Lower lobe of right lung (tissue), 2 donors: ENCODE results near the gene GFY. TPM values are rescaled to one million over a fixed set of nuclear protein-coding genes. Genes with fewer than 3 reads are reported as not detected.

Source experiments
- ATAC-seq, 2 donors: fragments of 200-7000 bp; cut with Tn5 transposase; one replicate each; pipeline ENCODE4 v1.9.1; 2020 to 2022; ENCODE audit warnings: mild to moderate bottlenecking in 2 of 2, moderate library complexity in 2 of 2
- DNase-seq: peaks from one replicate; pipeline ENCODE4 v3.0.0-alpha.2; 2020
- H3K27ac ChIP-seq: fragments of 200-600 bp; one replicate; pipeline ENCODE4 v1.8.0; 2022
- H3K27me3 ChIP-seq: fragments of 200-600 bp; one replicate; pipeline ENCODE4 v1.8.0; 2022; ENCODE audit warnings: low read depth
- H3K36me3 ChIP-seq: fragments of 200-600 bp; one replicate; pipeline ENCODE4 v1.8.0; 2022; ENCODE audit warnings: mild to moderate bottlenecking
- H3K4me1 ChIP-seq: fragments of 200-600 bp; one replicate; pipeline ENCODE4 v1.8.0; 2022
- H3K4me3 ChIP-seq: fragments of 200-600 bp; one replicate; pipeline ENCODE4 v1.8.0; 2022; ENCODE audit warnings: mild to moderate bottlenecking
- H3K9me3 ChIP-seq: fragments of 200-600 bp; one replicate; pipeline ENCODE4 v1.8.0; 2022
- intact Hi-C: fragments of 100-400 bp; cut with DNase I; formaldehyde crosslinking; loops from one replicate; pipeline ENCODE4 v1.11.0; 2022
- total RNA-seq: library from RNA; stranded (reverse); fragmentation: NEBNext Ultra II Directional; extraction: Animal tissue kit (Norgen Biotek cat#: 25700); gene quantifications from one replicate; pipeline ENCODE4 v1.2.1, GENCODE V29; 2021
- TF ChIP-seq, protein P1 (sequence below): fragments of 200-600 bp; IDR thresholded peaks from one replicate; pipeline ENCODE4 v1.8.0; 2022; ENCODE audit warnings: antibody characterized with exemption, mild to moderate bottlenecking
- donor health status: DM: no; HTN: yes; CAD: no; lungs with severe emphysema.

Gene GFY
- total RNA-seq, 1 donor from 2014 or later = not detected

DNA sequence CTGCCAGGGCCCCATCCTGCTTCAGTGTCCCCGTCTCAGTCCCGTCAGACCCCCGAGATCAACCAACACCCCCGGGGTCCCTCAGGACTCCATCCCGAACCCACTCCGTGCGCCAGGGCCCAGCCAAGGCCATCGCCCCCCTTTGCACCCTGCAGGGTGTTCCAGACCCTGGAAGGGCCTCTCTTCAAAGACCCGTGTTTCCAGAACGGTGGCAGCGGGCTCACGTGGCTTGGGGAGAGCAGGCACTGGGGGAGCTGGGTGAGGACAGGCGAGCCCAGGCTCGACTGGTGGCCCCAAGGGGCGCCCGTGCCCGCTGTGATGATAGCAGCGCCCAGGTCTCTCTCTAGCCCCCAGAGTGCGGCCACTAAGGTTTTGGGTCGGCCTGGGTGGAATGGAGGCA is 35.8 kb upstream of the GFY start:
- H3K4me3 ChIP-seq = no peak overlapping the region
- H3K27ac ChIP-seq = no peak overlapping the region
- no peaks in the 10 kb centered on the region for H3K4me1 ChIP-seq
- intact Hi-C loops = no loop called here
- no peaks in the 10 kb centered on the region for H3K27me3 ChIP-seq
- TF ChIP-seq, protein P1, sequence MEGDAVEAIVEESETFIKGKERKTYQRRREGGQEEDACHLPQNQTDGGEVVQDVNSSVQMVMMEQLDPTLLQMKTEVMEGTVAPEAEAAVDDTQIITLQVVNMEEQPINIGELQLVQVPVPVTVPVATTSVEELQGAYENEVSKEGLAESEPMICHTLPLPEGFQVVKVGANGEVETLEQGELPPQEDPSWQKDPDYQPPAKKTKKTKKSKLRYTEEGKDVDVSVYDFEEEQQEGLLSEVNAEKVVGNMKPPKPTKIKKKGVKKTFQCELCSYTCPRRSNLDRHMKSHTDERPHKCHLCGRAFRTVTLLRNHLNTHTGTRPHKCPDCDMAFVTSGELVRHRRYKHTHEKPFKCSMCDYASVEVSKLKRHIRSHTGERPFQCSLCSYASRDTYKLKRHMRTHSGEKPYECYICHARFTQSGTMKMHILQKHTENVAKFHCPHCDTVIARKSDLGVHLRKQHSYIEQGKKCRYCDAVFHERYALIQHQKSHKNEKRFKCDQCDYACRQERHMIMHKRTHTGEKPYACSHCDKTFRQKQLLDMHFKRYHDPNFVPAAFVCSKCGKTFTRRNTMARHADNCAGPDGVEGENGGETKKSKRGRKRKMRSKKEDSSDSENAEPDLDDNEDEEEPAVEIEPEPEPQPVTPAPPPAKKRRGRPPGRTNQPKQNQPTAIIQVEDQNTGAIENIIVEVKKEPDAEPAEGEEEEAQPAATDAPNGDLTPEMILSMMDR = no peak
- DNase-seq = no peak
- H3K9me3 ChIP-seq = no peaks in the 10 kb centered on the region
- no peak for ATAC-seq
- H3K36me3 ChIP-seq = no peaks in the 10 kb centered on the region

DNA sequence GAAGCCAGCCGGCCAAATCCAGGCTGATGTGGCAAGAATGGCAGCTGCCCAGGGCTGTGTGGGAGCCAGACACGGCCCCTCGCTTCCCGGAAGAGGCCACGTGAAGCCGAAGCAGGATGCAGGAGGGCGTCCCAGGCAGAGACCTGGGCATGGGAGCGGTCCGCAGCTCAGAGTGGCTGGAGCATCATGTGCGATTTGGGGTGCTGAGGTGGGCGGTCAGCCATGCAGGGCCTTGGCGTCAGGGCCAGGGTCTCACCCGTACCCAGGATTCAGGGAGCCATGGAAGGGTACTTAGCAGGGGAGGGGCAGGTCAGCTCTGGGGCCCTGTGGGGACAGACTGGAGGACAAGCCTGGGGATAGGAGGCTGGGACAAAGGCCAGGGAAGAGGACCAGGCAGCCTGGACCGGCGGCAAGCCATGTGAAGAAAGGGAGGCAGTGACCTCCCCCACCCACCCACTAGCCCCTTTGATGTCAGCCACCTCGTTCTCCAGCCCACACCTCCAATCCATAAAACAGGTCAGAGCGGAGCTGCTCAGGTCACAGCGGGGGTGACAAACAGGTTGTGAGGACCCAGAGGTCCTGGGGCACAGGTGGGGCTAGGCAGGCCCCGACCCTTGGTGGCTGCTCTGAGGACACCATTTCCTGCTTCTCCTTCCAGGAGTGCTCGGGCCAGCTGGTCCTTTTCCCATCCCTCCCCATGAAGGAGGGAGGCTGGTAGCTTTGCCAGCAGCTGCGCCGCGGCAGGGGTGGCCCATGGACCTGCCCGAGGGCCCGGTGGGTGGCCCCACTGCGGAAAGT is 34.9 kb upstream of the GFY start:
- Histone ChIP-seq H3K4me3 (no peak overlapping the region), H3K9me3 (no peaks in the 10 kb centered on the region), H3K27me3 (no peaks in the 10 kb centered on the region), H3K36me3 (no peaks in the 10 kb centered on the region), H3K4me1 (no peaks in the 10 kb centered on the region), H3K27ac (no peak overlapping the region)
- TF ChIP-seq, protein P1 = no peak
- intact Hi-C loops = loop anchor here (10.0 kb wide), 1 partner anchor 54 kb away; the partner anchor contains the start of gene SLC17A7
- ATAC-seq = no peak
- DNase-seq = no peak

DNA sequence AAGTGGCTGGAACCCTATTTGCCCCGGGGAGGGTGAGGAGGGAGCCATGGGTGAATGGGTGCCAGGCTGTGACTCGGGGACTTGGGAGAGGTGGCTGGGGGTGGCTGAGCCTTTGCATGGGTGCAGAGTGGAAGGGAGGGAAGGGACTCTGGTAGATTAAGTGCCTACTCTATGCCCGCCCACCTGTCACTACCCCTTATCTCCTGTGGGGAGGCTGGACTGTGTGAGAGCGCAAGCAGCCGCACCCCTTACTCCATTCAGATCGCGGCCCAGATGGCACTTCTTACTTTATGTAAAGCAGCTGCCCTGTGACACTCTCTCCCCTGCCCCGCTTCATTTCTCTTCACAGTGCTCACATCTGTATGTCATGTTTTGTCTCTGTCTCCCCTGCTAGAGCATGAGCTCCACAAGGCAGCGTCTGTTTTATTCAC is 34.2 kb upstream of the GFY start:
- H3K27ac ChIP-seq = no peak overlapping the region
- DNase-seq = no peak
- H3K4me3 ChIP-seq = no peak overlapping the region
- no peak for ATAC-seq
- intact Hi-C loops = loop anchor here (10.0 kb wide), 1 partner anchor 54 kb away; the partner anchor contains the start of gene SLC17A7
- no peaks in the 10 kb centered on the region for H3K36me3 ChIP-seq
- H3K9me3 ChIP-seq = no peaks in the 10 kb centered on the region
- H3K4me1 ChIP-seq = no peaks in the 10 kb centered on the region
- TF ChIP-seq, protein P1 = no peak
- no peaks in the 10 kb centered on the region for H3K27me3 ChIP-seq

DNA sequence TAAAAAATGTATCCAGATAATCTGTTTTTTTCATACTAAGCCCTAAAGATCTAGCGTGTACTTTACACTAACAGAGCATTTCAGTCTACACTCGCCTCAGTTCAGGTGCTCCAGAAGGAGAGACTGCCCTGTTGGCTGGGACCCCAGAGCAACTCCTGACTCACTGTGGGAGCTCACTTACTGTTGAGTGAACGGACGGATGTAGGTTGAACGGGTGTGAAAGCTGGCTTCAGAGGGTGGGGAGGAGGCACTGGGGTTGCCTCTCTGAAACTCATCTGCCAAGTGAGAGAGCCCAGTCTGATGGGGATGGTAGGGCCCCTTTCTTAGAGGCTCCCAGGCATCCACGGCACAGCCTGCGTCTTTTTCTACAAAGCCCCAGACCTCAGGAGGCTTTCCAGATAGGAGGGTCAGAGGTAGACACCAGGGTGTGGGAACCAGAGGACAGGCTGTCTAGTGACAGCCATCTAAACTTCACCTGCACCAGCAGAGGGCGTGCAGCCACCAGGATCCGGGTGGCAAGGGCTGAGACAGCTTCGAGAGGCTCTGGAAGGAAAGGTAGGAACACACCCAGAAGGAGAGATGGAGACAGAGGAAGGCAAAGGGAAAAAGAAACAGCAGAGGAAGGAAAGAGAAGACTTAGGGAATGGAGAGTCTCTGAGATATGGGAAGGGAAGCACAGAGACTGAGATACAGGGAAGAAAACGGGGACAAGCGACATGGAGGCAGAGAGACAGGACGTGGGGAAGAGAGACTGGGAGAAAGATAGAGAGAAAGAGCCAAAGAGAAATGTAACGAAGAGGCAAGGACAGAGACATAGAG is 33.4 kb upstream of the GFY start:
- DNase-seq (peak; percentile 81), ATAC-seq (peak; percentile 78 to 85)
- no peaks in the 10 kb centered on the region for H3K4me1 ChIP-seq
- TF ChIP-seq, protein P1 = peak; percentile 85
- H3K9me3 ChIP-seq = no peaks in the 10 kb centered on the region
- H3K4me3 ChIP-seq = no peak overlapping the region
- no peak overlapping the region for H3K27ac ChIP-seq
- no peaks in the 10 kb centered on the region for H3K27me3 ChIP-seq
- intact Hi-C loops = loop anchor here (10.0 kb wide), 1 partner anchor 53 kb away; the partner anchor contains the start of gene SLC17A7
- no peaks in the 10 kb centered on the region for H3K36me3 ChIP-seq

DNA sequence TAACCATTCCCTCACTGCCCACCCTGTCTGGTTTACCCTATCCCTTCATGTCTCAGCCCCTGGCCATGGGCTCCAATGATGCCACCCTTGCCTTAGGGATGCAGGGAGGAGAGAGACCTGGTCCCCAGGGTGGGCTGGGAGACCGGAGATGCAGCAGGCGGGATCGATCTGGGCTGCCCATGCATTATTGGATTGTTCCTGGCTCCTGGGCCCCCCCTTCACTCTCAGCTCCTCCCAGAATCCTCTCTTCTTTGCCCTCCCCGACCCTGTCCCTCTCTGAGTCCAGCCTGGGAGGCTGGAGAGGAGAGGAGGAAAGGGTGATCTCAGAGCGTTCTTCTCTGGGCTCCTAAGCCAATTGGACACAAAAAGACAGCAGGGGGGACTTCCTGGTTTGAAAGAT is 31.3 kb upstream of the GFY start:
- Histone ChIP-seq H3K27ac (no peak overlapping the region), H3K4me3 (no peak overlapping the region), H3K4me1 (no peaks in the 10 kb centered on the region), H3K9me3 (no peaks in the 10 kb centered on the region), H3K27me3 (no peaks in the 10 kb centered on the region), H3K36me3 (no peaks in the 10 kb centered on the region)
- intact Hi-C loops = loop anchor here (10.0 kb wide), 1 partner anchor 51 kb away; the partner anchor contains the start of gene SLC17A7
- TF ChIP-seq, protein P1 = no peak
- DNase-seq = no peak
- ATAC-seq = no peak
